Activated naive CD4-positive, alpha-beta T cell treated with anti-CD3 and anti-CD28 coated beads, Interleukin-2, amount 50 U/mL, for 72 hours (primary cell): ENCODE measurements around the gene MMUT. TPM values are rescaled to one million over a fixed set of nuclear protein-coding genes. Genes with fewer than 3 reads are reported as not detected.
"Not testable (repeated sequence)": the region's sequence is repeated elsewhere in the genome, so short reads cannot be mapped to it uniquely, and the experiment has no call there.

Source experiments
- ATAC-seq, 2 donors: fragments of 150-1000 bp; cut with Tn5 transposase; 2 replicates each; pipeline ENCODE4 v1.10.0; 2021; ENCODE audit warnings: mild to moderate bottlenecking in 2 of 2, moderate library complexity in 2 of 2
- DNase-seq, 2 donors: peaks; one replicate each; pipeline ENCODE4 v3.0.0; 2021 to 2022; ENCODE audit warnings: low spot score in 2 of 2
- H3K27ac Mint-ChIP-seq, 2 donors: one replicate each; pipeline ENCODE4 v1.8.0; 2022; ENCODE audit warnings: mild to moderate bottlenecking in 2 of 2, mixed read lengths in 2 of 2
- H3K36me3 Mint-ChIP-seq, 2 donors: one replicate each; pipeline ENCODE4 v1.8.0; 2022; ENCODE audit warnings: mixed read lengths in 2 of 2
- H3K9me3 Mint-ChIP-seq, 2 donors: one replicate each; pipeline ENCODE4 v1.8.0; 2022; ENCODE audit warnings: mixed read lengths in 2 of 2
- total RNA-seq, 2 donors: library from RNA; stranded (reverse); gene quantifications; one replicate each; pipeline ENCODE4 v1.2.3, GENCODE V29; 2022

Gene MMUT
- 10 to 100 TPM; 14.3 to 24.6 TPM for total RNA-seq

DNA sequence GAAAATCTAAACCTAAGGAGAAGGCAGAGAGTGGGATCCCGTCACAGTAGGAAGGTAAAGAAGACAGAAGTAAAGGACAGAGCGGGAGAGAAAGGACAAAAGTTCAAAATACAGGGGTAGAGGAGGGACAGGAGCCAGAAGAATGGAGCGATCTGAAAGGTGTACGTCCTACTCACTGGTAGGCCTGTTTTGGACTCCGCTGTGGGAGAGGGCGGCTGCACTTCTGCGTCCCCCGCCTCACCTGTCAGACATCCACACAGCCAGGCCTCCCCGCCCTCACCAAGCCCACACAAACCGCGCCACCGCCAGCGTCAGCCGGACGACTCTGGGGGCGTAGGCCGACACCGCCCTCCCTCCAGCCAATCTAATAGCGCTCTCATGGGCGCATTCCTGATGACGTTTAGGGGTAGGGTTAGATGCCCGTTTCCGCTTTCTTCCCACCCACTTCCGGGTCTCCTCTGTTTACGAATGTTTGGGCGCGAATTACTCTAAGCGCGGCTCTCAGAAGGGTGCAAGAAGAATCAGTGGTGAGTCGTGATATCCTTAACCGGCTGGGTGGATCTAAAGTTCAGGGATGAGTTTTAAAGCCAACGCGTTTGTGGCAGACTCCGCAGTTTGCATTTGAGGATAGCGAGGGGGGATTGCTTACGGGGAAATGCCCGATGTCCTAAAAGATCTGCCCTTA, at the start of gene MMUT, which contains the start of gene CENPQ:
Gene MMUT, minus strand, starts transcription at position 327 of the 685 bp plus-strand sequence. CDS start 3,787 bp downstream, outside the sequence.
Gene CENPQ, plus strand, starts transcription at position 444 of the 685 bp plus-strand sequence. CDS start 6,807 bp downstream, outside the sequence.
- DNase-seq, result peak; percentile 83 to 96
- H3K9me3 Mint-ChIP-seq, result no peaks in the 10 kb centered on the region
- peaks cover 15 to 20% of the 10 kb centered on the region in 2 donors for H3K36me3 Mint-ChIP-seq
- ATAC-seq, result peak; percentile 99
- H3K27ac Mint-ChIP-seq, result peak within 1 kb of the TSS; percentile 96 to 99

DNA sequence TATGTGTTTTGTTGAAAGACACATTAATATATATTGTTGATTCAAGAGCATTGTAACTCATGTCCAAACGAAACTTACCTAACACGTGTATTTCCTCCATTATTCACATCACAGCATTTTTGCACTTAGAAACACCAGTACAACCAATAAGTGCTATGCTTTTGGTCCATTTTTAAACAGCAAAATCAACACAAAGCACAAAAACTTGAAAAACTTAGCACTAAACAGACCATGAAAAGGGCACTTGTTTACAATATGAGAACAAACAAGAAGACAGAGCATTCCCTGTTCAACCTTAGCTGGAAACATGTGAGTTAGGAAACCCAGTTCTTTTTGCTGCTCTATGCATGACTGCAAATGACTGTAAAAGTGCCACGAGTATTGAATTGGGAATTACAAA, 46.3 kb upstream of the MMUT start:
- no peak overlapping the region for H3K27ac Mint-ChIP-seq
- H3K36me3 Mint-ChIP-seq, result no peaks in the 10 kb centered on the region
- no peak for DNase-seq
- no peaks in the 10 kb centered on the region for H3K9me3 Mint-ChIP-seq
- ATAC-seq, result no peak

DNA sequence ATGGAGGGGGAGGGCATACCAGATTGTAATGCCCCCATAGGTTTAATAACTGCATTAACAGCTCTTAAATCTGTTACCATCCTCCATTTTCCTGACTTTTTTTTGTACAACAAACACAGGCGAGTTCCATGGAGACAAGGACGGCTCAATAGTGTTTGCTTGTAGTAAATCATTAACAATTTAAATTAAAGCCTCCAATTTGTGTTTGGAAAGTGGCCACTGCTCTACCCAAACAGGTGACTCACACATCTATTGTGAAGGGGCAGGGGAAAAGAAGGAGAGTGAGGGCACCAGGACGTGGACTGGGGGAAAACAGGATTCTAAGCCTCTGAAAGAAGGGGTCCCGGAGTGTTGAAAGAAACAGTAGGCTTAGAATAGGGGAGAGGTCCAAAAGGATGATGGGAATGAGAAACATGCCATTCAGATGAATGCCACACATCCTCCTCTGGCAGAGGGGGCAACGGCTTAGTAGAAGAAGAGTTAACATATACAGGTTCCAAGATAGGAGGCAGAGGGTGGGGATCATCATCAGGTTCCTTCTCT, 43.6 kb upstream of the MMUT start:
- H3K9me3 Mint-ChIP-seq, result no peaks in the 10 kb centered on the region
- no peak overlapping the region for H3K27ac Mint-ChIP-seq
- H3K36me3 Mint-ChIP-seq, result no peaks in the 10 kb centered on the region
- ATAC-seq (no peak), DNase-seq (no peak)

DNA sequence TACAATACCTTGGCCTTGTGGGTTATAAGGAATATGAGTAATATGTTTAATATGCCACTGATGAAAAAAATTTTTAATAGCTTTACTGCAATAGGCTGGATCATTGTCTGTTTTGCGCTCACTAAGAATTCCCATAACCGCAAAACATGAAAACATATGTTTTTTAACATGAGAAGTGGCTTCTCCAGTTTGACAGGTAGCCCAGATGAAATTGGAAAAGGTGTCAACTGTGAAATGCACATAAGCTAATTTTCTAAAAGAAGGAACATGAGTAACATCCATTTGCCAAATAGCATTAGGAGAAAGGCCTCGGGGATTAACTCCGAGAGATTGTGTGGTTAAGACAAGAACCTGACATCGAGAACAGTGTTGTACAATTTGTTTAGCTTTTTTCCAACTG, 41.6 kb upstream of the MMUT start:
- Mint-ChIP-seq H3K9me3 (no peaks in the 10 kb centered on the region), H3K36me3 (no peaks in the 10 kb centered on the region), H3K27ac (no peak overlapping the region)
- DNase-seq (no peak), ATAC-seq (no peak)

DNA sequence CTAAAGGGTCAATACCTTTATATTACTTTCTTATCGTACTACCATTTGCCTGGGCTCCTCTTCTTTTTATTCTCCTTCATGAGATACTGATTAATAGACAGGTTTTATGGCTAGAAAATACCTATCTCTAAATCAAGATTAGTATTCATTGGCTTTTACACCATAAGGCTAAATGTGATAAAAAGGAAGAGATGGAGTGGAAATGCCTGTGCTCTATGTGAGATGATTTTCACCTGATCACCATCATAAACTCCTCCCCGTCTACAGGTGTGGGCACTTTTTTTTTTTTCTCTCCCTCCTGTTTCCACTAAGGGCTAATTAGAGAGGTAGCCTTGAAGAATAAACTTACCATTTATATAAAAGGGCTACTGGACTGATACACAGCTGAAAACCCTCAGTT, 36.6 kb upstream of the MMUT start, which contains the start of gene GLYATL3:
Gene GLYATL3, plus strand, starts transcription at position 301 of the 400 bp plus-strand sequence. CDS start 12,068 bp downstream, outside the sequence.
- DNase-seq, result no peak
- Mint-ChIP-seq H3K27ac (no peak within 1 kb of the TSS), H3K36me3 (no peaks in the 10 kb centered on the region), H3K9me3 (no peaks in the 10 kb centered on the region)
- no peak for ATAC-seq

DNA sequence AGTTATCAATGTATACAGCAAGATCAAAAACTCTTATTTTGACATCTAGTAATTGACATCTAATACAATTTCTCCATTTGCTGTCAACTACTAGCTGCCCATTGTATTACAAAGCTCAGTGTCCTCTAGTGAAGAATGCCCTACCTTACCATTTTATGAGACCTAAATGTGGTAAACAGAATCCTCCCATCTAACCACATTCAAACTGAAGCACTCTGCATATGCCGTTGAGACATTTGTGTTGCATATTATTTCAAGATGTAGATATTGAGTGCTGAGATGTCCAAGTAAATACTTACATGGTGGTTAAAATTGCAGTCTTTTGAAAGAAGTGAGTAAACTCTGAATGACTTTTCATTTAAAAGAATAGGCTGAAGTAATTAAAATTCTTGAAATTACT, 36.1 kb upstream of the MMUT start:
- Mint-ChIP-seq H3K36me3 (no peaks in the 10 kb centered on the region), H3K27ac (no peak overlapping the region), H3K9me3 (no peaks in the 10 kb centered on the region)
- ATAC-seq (no peak), DNase-seq (no peak)

DNA sequence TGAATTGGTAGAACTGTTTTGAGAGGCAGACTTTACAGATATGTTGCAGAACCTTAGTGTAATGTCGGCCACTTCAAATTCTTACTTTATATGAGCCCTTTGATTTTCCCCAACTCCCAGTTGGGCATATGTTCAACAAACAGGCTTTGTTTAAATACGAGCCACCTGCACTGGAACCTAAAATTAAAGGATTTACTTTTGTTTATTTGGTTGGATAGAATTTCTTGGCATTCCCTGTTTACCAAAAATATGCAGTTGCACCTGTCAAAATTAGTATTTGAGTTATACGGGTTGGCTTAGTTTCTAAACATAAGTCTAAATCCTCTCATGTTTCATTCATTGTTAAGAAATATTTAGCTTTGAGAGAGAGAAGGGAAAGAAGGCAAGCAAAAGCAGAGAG, 34.3 kb upstream of the MMUT start:
- Mint-ChIP-seq H3K9me3 (no peaks in the 10 kb centered on the region), H3K27ac (no peak overlapping the region), H3K36me3 (no peaks in the 10 kb centered on the region)
- ATAC-seq (no peak), DNase-seq (no peak)

DNA sequence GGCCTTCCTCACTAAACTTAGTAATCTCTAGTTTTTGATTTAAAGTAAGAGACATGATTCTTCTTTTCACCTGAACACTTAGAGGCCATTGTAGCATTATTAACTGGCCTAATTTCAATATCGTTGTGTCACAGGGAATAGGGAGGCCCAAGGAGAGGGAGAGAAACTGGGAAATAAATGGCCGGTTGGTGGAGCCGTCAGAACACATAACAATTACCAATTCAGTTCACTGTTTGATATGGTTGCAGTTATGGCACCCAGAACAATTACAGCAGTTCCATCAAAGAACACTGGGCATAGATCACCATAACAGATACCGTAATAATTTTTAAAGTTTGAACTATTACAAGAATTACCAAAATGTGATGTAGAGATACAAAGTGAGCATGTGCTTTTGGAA, 27.6 kb upstream of the MMUT start:
- Mint-ChIP-seq H3K36me3 (peaks cover 8 to 21% of the 10 kb centered on the region in 2 donors), H3K27ac (no peak overlapping the region), H3K9me3 (no peaks in the 10 kb centered on the region)
- DNase-seq, result no peak
- no peak for ATAC-seq

DNA sequence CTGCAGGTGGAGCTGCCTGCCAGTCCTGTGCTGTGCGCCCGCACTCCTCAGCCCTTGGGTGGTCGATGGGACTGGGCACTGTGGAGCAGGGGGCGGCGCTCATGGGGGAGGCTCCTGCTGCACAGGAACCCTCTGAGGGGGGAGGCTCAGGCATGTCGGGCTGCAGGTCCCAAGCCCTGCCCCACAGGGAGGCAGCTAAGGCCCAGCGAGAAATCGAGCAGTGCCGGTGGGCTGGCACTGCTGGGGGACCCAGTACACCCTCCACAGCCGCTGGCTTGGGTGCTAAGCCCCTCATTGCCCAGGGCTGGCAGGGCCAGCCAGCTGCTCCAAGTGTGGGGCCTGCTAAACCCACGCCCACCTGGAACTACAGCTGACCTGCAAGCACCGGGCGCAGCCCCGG, 20.3 kb upstream of the MMUT start:
- H3K27ac Mint-ChIP-seq, DNase-seq, H3K9me3 Mint-ChIP-seq, ATAC-seq: not testable (repeated sequence)
- H3K36me3 Mint-ChIP-seq, result peaks cover 12% of the 10 kb centered on the region in 2 donors

DNA sequence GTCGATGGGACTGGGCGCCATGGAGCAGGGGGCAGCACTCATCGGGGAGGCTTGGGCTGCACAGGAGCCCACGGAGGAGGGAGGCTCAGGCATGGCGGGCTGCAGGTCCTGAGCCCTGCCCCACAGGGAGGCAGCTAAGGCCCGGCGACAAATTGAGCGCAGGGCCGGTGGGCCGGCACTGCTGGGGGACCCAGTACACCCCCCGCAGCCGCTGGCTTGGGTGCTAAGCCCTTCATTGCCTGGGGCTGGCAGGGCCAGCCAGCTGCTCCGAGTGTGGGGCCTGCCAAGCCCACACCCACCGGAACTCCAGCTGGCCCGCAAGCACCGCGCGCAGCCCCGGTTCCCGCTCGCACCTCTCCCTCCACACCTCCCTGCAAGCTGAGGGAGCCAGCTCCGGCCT, 18.8 kb upstream of the MMUT start:
- H3K9me3 Mint-ChIP-seq, H3K27ac Mint-ChIP-seq, ATAC-seq, DNase-seq: not testable (repeated sequence)
- H3K36me3 Mint-ChIP-seq, result peaks cover 8 to 11% of the 10 kb centered on the region in 2 donors

DNA sequence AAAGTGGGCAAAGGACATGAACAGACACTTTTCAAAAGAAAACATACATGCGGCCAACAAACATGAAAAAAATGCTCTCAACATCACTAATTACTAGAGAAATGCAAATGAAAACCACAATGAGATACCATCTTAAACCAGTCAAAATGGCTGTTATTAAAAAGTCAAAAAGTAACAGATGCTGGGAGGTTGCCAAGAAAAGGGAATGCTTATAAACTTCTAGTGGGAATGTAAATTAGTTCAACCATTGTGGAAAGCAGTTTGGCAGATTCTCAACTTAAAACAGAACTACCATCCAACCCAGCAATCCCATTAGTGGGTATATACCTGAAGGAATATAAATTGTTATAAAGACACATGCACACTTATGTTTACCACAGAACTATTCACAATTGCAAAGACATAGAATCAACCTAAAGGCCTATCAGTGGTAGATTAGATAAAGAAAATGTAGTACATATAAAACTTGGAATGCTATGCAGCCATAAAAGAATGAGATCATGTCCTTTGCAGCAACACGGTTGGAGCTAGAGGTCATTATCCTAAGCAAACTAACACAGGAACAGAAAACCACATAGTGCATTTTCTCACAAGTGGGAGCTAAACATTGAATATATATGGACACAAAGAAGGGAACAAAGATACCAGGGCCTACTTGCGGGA, 16.4 kb upstream of the MMUT start:
- DNase-seq (no peak), ATAC-seq (no peak)
- H3K9me3 Mint-ChIP-seq, result peaks cover 0 to 3% of the 10 kb centered on the region in 2 donors
- peaks cover 17% of the 10 kb centered on the region in 2 donors for H3K36me3 Mint-ChIP-seq
- no peak overlapping the region for H3K27ac Mint-ChIP-seq

DNA sequence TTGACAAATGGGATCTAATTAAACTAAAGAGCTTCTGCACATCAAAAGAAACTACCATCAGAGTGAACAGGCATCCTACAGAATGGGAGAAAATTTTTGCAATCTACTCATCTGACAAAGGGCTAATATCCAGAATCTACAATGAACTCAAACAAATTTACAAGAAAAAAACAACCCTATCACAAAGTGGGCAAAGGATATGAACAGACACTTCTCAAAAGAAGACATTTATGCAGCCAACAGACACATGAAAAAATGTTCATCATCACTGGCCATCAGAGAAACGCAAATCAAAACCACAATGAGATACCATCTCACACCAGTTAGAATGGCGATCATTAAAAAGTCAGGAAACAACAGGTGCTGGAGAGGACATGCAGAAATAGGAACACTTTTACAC, 13.5 kb upstream of the MMUT start:
- not testable (repeated sequence) for H3K9me3 Mint-ChIP-seq, H3K27ac Mint-ChIP-seq, ATAC-seq, DNase-seq
- peaks cover 32 to 41% of the 10 kb centered on the region in 2 donors for H3K36me3 Mint-ChIP-seq

DNA sequence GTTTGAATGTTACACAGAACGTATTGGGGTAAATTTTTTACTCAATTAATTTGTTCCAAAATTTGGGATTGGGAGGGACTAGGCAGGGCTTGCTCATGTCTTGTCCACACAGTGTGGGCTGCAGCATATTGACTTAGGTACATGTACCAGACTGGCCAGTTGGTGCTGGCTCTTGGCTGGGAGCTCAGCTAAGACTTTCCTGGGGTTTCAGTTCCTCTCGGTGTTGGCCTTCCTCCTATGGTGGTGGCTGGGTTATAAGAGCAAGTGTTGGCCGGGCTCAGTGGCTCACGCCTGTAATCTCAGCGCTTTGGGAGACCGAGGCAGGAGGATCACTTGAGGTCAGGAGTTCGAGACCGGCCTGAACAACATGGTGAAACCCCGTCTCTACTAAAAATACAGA, 5.0 kb upstream of the MMUT start:
- no peak for DNase-seq
- no peak overlapping the region for H3K27ac Mint-ChIP-seq
- no peaks in the 10 kb centered on the region for H3K9me3 Mint-ChIP-seq
- H3K36me3 Mint-ChIP-seq, result peaks cover 10 to 18% of the 10 kb centered on the region in 2 donors
- no peak for ATAC-seq

DNA sequence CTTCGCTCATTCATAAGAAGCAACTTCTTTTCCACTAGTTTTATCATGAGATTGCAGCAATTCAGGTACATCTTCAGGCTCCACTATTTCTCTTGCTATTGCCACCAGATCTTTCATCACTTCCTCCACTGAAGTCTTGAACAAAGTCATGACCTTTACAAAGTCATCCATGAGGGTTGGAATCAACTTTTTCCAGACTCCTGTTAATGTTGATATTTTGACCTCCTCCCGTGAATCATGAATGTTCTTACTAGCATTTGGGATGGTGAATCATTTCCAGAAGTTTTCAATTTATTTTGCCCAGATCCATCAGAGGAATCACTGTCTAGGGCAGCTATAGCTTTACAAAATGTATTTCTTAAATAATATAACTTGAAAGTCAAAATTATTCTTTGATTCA, 1.6 kb upstream of the MMUT start:
- Mint-ChIP-seq H3K36me3 (peaks cover 15 to 20% of the 10 kb centered on the region in 2 donors), H3K9me3 (no peaks in the 10 kb centered on the region), H3K27ac (peak overlapping the region in 1 of 2 donors; percentile 96)
- no peak for DNase-seq
- no peak for ATAC-seq

DNA sequence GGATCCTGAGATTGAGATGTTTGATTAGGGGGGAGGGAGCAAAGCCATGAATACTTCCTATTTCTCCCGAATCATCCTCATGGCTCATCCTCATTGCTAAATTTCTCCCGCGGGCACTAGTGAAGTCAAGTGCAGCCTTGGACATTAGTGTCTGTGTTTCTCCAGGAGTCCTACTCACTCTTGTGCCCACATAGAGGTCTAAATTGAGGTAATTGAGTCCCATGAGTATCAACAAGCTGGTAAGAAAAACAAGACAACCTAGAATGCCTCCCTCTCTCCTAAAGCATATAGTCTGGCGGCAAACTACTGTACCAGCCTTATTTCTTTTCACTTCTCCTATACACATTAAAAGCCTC, 537 bp upstream of the MMUT start:
- Mint-ChIP-seq H3K9me3 (no peaks in the 10 kb centered on the region), H3K27ac (peak overlapping the region; percentile 96 to 99), H3K36me3 (peaks cover 15 to 20% of the 10 kb centered on the region in 2 donors)
- DNase-seq (no peak), ATAC-seq (peak; percentile 2 to 5)

DNA sequence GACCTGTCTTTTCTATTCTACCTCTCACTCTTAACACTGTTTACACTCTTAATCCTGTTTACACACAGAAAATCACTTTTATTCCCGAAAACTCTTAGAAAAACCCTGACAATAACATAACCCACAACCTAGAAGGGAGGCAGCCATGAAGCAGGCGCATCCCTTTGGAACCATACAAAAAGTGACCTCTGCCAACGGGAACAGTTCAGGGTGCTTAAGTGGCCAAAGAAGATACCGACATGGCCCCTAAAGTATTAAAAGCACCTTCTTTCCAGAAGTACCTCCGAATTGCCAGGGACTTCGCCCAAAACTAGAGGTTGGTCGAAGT, 490 bp downstream of the MMUT start:
- Mint-ChIP-seq H3K9me3 (no peaks in the 10 kb centered on the region), H3K27ac (peak overlapping the region; percentile 96 to 99), H3K36me3 (peaks cover 15 to 20% of the 10 kb centered on the region in 2 donors)
- DNase-seq (no peak), ATAC-seq (peak; percentile 1 to 3)

DNA sequence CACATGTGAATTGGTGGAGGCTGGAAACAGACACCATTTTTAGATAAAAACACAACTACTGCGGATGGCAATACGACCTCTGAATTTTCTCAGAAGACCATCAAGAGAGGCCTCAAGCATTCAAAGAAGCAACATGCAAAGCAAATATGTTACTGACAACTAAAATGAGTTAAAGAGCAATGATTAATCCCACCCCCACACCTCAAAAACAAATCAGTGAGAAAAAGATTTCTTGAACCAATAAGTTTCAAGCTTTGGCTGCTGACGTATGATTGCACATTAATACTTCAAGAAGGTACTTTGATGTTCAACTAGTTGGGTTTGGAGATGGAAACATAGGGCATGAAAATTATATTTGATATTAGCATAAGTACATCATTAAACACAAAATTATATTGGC, 982 bp downstream of the MMUT start:
- H3K9me3 Mint-ChIP-seq, result no peaks in the 10 kb centered on the region
- H3K27ac Mint-ChIP-seq, result peak overlapping the region; percentile 69 to 96
- DNase-seq (no peak), ATAC-seq (no peak)
- peaks cover 15 to 20% of the 10 kb centered on the region in 2 donors for H3K36me3 Mint-ChIP-seq
